Mesothelial cell of epicardium (in vitro differentiated cells): ENCODE data around the gene KPNB1. TPM values are rescaled to one million over a fixed set of nuclear protein-coding genes. Genes with fewer than 3 reads are reported as not detected.

Experiments
- DNase-seq, 2 experiments: peaks; one replicate each; pipeline ENCODE4 v3.0.0; 2021; ENCODE audit warnings: low spot score in 2 of 2; ENCODE audit not compliant: unreplicated experiment in 2 of 2
- H3K27ac Mint-ChIP-seq: 2 replicates; pipeline ENCODE4 v1.8.0; 2021; ENCODE audit warnings: mixed read lengths
- H3K27me3 Mint-ChIP-seq: 2 replicates; pipeline ENCODE4 v1.8.0; 2021; ENCODE audit warnings: low read depth, mixed read lengths
- H3K36me3 Mint-ChIP-seq: 2 replicates; pipeline ENCODE4 v1.8.0; 2021; ENCODE audit warnings: mixed read lengths
- H3K4me1 Mint-ChIP-seq: 2 replicates; pipeline ENCODE4 v1.8.0; 2021; ENCODE audit warnings: mixed read lengths
- H3K4me3 Mint-ChIP-seq: 2 replicates; pipeline ENCODE4 v1.8.0; 2021; ENCODE audit warnings: mild to moderate bottlenecking, moderate library complexity, mixed read lengths
- H3K9me3 Mint-ChIP-seq: 2 replicates; pipeline ENCODE4 v1.8.0; 2021; ENCODE audit warnings: mixed read lengths
- total RNA-seq: library from RNA; stranded (reverse); gene quantifications from 3 replicates; pipeline ENCODE4 v1.2.1, GENCODE V29; 2021
- TF ChIP-seq, protein P1 (sequence below): fragments of 200-600 bp; sonication (generic); IDR thresholded peaks from one replicate; pipeline ENCODE4 v1.5.0; 2021; ENCODE audit warnings: antibody characterized with exemption; ENCODE audit not compliant: unreplicated experiment

The KPNB1 gene
- total RNA-seq, 1 donor from 2014 or later = 302 TPM

DNA sequence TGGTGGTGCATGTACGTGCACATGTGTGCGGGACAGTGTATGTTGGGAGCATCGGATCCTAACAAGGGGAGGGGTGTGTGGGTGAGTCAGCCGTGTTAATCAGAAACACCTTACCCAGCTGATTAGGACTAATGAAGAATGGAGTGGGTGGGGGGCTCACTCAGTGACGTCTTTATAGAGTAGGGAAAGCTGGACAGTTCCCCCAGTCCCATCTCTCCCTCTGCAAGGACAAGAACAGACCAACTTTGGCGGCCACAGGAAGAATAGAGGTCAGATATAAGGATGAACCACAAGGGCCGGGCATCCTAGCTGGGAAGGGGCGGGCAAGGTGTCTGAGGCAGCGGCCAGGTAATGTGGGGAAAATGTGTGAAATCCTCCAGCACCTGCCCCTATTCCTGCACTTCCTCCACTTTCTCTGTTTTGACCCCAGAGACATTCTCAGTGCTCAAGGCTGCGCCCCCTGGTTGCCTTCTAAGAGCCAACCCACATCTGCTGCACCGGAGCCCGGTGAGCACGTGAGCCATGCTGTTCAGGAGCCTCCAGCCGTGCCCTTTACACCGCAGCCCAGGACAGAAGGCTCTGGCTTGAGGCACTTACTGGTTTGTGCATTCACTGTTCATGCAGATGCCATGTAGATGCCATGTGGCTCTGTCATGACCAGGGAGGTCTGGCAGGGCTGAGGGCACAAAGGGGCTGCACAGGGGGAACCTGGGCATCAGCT is 64.4 kb downstream of the KPNB1 start:
- H3K4me1 Mint-ChIP-seq = peaks cover 4% of the 10 kb centered on the region
- no peak for DNase-seq
- H3K4me3 Mint-ChIP-seq = no peak overlapping the region
- H3K27me3 Mint-ChIP-seq = peaks cover 66% of the 10 kb centered on the region
- TF ChIP-seq, protein P1, sequence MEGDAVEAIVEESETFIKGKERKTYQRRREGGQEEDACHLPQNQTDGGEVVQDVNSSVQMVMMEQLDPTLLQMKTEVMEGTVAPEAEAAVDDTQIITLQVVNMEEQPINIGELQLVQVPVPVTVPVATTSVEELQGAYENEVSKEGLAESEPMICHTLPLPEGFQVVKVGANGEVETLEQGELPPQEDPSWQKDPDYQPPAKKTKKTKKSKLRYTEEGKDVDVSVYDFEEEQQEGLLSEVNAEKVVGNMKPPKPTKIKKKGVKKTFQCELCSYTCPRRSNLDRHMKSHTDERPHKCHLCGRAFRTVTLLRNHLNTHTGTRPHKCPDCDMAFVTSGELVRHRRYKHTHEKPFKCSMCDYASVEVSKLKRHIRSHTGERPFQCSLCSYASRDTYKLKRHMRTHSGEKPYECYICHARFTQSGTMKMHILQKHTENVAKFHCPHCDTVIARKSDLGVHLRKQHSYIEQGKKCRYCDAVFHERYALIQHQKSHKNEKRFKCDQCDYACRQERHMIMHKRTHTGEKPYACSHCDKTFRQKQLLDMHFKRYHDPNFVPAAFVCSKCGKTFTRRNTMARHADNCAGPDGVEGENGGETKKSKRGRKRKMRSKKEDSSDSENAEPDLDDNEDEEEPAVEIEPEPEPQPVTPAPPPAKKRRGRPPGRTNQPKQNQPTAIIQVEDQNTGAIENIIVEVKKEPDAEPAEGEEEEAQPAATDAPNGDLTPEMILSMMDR = no peak
- H3K36me3 Mint-ChIP-seq = peaks cover 13% of the 10 kb centered on the region
- no peak overlapping the region for H3K27ac Mint-ChIP-seq
- no peaks in the 10 kb centered on the region for H3K9me3 Mint-ChIP-seq

DNA sequence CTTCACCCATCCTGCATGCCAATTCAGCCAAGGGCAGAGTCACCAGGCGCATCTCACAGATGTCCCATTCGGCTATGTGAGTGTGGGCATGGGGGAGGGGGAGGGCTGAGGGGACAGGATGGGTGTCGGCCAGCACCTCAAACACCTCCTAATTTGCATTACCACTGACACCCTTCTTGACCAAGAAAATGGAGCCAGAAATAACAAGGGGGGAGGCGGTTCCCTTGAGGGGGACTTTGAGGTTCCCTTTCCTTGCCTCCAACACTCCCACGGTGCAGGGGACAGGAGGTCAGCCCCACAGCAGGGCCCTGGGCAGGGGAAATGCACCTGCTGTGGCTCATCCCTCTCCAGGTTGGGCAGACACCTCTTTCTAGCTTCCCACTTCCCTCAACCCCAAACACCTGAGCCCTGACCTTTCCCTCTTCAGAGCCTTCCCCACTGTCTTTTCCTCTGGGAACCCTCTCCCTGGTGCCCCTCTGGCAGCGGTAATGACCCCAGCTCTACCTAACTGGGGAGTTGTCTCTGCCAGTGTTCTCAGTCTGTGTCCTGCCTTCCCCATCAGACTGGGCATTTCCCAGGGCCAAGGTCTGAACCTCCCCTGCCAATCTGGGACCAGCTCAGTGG is 65.2 kb downstream of the KPNB1 start:
- no peak for DNase-seq
- Mint-ChIP-seq H3K4me1 (peaks cover 4% of the 10 kb centered on the region), H3K27ac (no peak overlapping the region), H3K4me3 (no peak overlapping the region), H3K27me3 (peaks cover 67% of the 10 kb centered on the region), H3K9me3 (no peaks in the 10 kb centered on the region), H3K36me3 (peaks cover 8% of the 10 kb centered on the region)
- TF ChIP-seq, protein P1 = no peak

DNA sequence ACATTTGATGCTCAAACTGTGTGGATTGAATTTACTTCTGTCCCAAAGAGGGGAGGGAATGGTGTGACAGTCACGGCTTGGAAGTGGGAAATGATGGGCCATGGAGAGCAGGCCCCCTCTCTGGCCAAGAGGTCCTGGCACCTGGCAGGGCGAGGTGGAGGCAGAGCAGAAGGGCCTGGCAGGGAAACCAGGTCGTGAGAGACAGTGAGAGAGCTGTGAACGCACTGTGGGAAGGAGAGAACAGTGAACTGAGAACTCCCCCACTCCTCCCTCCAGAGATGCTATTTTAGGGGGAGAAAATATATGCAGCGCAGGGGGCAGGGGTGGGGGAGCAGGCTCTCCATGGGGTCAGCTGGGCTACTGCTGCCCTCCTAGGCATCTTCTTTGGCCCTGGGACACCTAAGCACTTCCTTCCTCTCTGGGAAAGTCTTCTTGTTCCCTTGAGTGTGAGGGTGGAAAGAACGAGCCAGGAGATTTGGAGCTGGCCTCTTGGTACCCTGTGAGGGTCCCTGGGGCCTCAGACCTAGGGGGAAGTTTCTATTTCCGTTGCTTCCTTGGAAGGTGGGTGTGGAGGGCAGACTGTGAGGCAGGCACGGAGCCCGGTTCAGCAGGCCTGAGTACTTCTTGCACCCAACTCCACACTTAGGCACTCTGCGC is 66.1 kb downstream of the KPNB1 start:
- Mint-ChIP-seq H3K27me3 (peaks cover 76% of the 10 kb centered on the region), H3K9me3 (no peaks in the 10 kb centered on the region), H3K27ac (no peak overlapping the region), H3K4me1 (peaks cover 4% of the 10 kb centered on the region), H3K4me3 (no peak overlapping the region), H3K36me3 (peaks cover 3% of the 10 kb centered on the region)
- TF ChIP-seq, protein P1 = no peak
- DNase-seq = no peak

DNA sequence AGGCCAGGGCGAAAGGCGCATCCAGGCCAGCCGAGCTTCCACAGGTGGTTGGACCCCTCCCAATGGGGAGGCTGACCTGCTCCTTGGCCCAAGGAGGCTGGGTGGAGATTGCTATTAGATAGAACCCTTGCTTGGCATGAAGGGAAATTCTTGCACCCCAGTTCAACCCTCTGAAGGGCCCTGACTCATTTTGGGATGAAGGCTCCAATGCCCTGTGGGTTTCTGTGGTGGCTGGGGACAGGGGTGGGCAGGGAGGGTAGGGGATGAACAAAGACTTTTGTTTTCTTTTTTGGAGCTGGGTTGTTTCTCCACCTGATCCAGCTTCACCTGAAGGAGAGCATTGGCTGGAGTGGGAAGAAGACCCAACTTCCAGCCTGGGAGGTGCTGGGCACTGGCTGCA is 66.7 kb downstream of the KPNB1 start:
- Mint-ChIP-seq H3K4me3 (no peak overlapping the region), H3K27me3 (peaks cover 82% of the 10 kb centered on the region), H3K9me3 (no peaks in the 10 kb centered on the region), H3K27ac (no peak overlapping the region), H3K36me3 (peaks cover 2% of the 10 kb centered on the region), H3K4me1 (peaks cover 4% of the 10 kb centered on the region)
- no peak for DNase-seq
- TF ChIP-seq, protein P1 = no peak

DNA sequence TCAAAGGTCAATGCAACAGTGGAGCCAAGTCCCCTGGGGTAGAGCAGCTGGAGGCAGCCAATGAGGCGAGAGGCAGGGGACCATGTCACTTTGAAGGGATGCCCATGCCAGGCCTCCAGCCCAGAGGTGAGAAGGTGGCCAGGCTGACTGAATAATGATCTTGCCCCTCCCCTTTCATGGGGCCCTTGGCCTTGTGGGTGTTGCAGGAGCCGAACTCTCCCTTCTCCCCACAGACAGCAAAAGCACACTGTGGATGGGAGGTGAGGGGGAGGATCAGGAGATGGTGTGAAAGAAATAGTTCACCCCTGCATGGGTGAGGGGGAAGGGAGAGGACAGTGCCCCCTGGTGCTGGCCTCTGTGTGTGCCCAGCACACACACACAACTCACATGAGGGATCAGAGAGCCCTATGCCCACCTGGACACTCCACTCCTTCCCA is 67.6 kb downstream of the KPNB1 start:
- peaks cover 4% of the 10 kb centered on the region for H3K4me1 Mint-ChIP-seq
- H3K4me3 Mint-ChIP-seq = no peak overlapping the region
- H3K27ac Mint-ChIP-seq = no peak overlapping the region
- no peak for DNase-seq
- H3K9me3 Mint-ChIP-seq = no peaks in the 10 kb centered on the region
- peaks cover 91% of the 10 kb centered on the region for H3K27me3 Mint-ChIP-seq
- H3K36me3 Mint-ChIP-seq = no peaks in the 10 kb centered on the region
- TF ChIP-seq, protein P1 = no peak
